IMR-90 (cell line): ENCODE results near the gene PNKD. TPM values are rescaled to one million over a fixed set of nuclear protein-coding genes. Genes with fewer than 3 reads are reported as not detected.

Experiments
- ATAC-seq: fragments of 200-7000 bp; cut with Tn5 transposase; 2 replicates; pipeline ENCODE4 v1.9.1; 2020; ENCODE audit warnings: low read depth, mild to moderate bottlenecking, moderate library complexity
- BruUV-seq: library from RNA; stranded (reverse); fragments of 400-500 nt; replicated peaks from 2 replicates; lab custom pipeline; 2021; lab: Mats Ljungman, UMichigan
- CTCF ChIA-PET: fragments of 300-600 bp; formaldehyde crosslinking; extraction: SDS; loops from one replicate; lab custom pipeline; 2021; ENCODE audit warnings: antibody characterized with exemption; lab: Yijun Ruan, JAX
- POLR2A ChIA-PET: fragments of 300-600 bp; sonication (Branson Sonifier 250); formaldehyde crosslinking; loops from one replicate; lab custom pipeline; 2022; ENCODE audit warnings: antibody characterized with exemption; ENCODE audit not compliant: unreplicated experiment; lab: Charles Lee
- DNase-seq: peaks from one replicate; pipeline ENCODE4 v3.0.0; 2013
- H2AFZ ChIP-seq: replicated peaks from 2 replicates; pipeline ENCODE3; 2013; ENCODE audit warnings: low read length, mild to moderate bottlenecking; ENCODE audit not compliant: poor library complexity
- H2AK5ac ChIP-seq: 2 replicates; pipeline ENCODE4 v1.6.1; 2013; ENCODE audit warnings: low read depth, low read length, inconsistent platforms
- H2AK9ac ChIP-seq: replicated peaks from 2 replicates; pipeline ENCODE3; 2013; ENCODE audit warnings: mild to moderate bottlenecking, low read depth, low read length, moderate library complexity; ENCODE audit not compliant: poor library complexity
- H2BK120ac ChIP-seq: 2 replicates; pipeline ENCODE4 v1.6.1; 2013; ENCODE audit warnings: low read depth, low read length, inconsistent platforms
- H2BK15ac ChIP-seq: 3 replicates; pipeline ENCODE4 v1.6.1; 2013; ENCODE audit warnings: low read depth, low read length, inconsistent platforms
- H2BK20ac ChIP-seq: 2 replicates; pipeline ENCODE4 v1.6.1; 2013; ENCODE audit warnings: low read depth, mild to moderate bottlenecking, inconsistent platforms, low read length, moderate library complexity
- H2BK5ac ChIP-seq: 2 replicates; pipeline ENCODE4 v1.6.1; 2013; ENCODE audit warnings: mild to moderate bottlenecking, low read depth, low read length, inconsistent platforms; ENCODE audit not compliant: poor library complexity, severe bottlenecking
- H3K14ac ChIP-seq: replicated peaks from 2 replicates; pipeline ENCODE4 v1.6.1; 2013; ENCODE audit warnings: low read depth, low read length, inconsistent platforms
- H3K18ac ChIP-seq: 2 replicates; pipeline ENCODE4 v1.6.1; 2013; ENCODE audit warnings: low read depth, low read length, control low read depth
- H3K23ac ChIP-seq: 2 replicates; pipeline ENCODE4 v1.6.1; 2013; ENCODE audit warnings: low read depth, low read length, inconsistent platforms
- H3K27ac ChIP-seq: 2 replicates; pipeline ENCODE4 v1.5.1; 2013; ENCODE audit warnings: mild to moderate bottlenecking, control low read depth, low read length; ENCODE audit not compliant: insufficient read depth
- H3K27me3 ChIP-seq: 2 replicates; pipeline ENCODE4 v1.6.1; 2013; ENCODE audit warnings: low read length; ENCODE audit not compliant: control insufficient read depth, insufficient read depth
- H3K36me3 ChIP-seq: 2 replicates; pipeline ENCODE4 v1.6.1; 2013; ENCODE audit warnings: low read length, mixed read lengths; ENCODE audit not compliant: control insufficient read depth, insufficient read depth
- H3K4ac ChIP-seq: 2 replicates; pipeline ENCODE4 v1.6.1; 2013; ENCODE audit warnings: low read depth, low read length, inconsistent platforms
- H3K4me1 ChIP-seq: 2 replicates; pipeline ENCODE4 v1.6.1; 2013; ENCODE audit warnings: low read length, mixed read lengths; ENCODE audit not compliant: control insufficient read depth, insufficient read depth
- H3K4me2 ChIP-seq: 2 replicates; pipeline ENCODE4 v1.6.1; 2013; ENCODE audit warnings: low read depth, mild to moderate bottlenecking, control low read depth, low read length, moderate library complexity
- H3K4me3 ChIP-seq: 2 replicates; pipeline ENCODE4 v1.5.1; 2013; ENCODE audit warnings: low read depth, mild to moderate bottlenecking, control low read depth, low read length, moderate library complexity; ENCODE audit not compliant: insufficient read depth
- H3K56ac ChIP-seq: 2 replicates; pipeline ENCODE4 v1.6.1; 2013; ENCODE audit warnings: low read length, inconsistent platforms; ENCODE audit not compliant: insufficient read depth; ENCODE audit errors: extremely low read depth
- H3K79me1 ChIP-seq, 2 experiments: 2 replicates each; pipeline ENCODE4 v1.6.1; 2013; ENCODE audit warnings: low read length in 2 of 2, inconsistent platforms in 1 of 2, low read depth in 1 of 2
- H3K9ac ChIP-seq: 2 replicates; pipeline ENCODE4 v1.6.1; 2013; ENCODE audit warnings: low read depth, low read length, control low read depth
- H3K9me1 ChIP-seq: 2 replicates; pipeline ENCODE4 v1.6.1; 2013; ENCODE audit warnings: low read length, inconsistent platforms; ENCODE audit not compliant: insufficient read depth
- H3K9me3 ChIP-seq: 2 replicates; pipeline ENCODE4 v1.6.1; 2013; ENCODE audit warnings: low read length; ENCODE audit not compliant: control insufficient read depth, insufficient read depth
- H4K20me1 ChIP-seq: 2 replicates; pipeline ENCODE4 v1.6.1; 2013; ENCODE audit warnings: low read length, inconsistent platforms; ENCODE audit not compliant: insufficient read depth
- H4K5ac ChIP-seq: 2 replicates; pipeline ENCODE4 v1.6.1; 2013; ENCODE audit warnings: mild to moderate bottlenecking, low read depth, low read length, control low read depth
- H4K8ac ChIP-seq, 2 experiments: 2 replicates each; pipeline ENCODE4 v1.6.1; 2013; ENCODE audit warnings: low read depth in 2 of 2, low read length in 2 of 2, control low read depth in 1 of 2, inconsistent platforms in 1 of 2
- H4K91ac ChIP-seq: 2 replicates; pipeline ENCODE4 v1.6.1; 2013; ENCODE audit warnings: low read depth, low read length, inconsistent platforms; ENCODE audit not compliant: insufficient read depth
- CEBPB ChIP-seq: IDR thresholded peaks from 2 replicates; pipeline ENCODE4 v1.6.1; 2012; ENCODE audit warnings: low read depth, low read length, improper control_type of control experiment
- CTCF ChIP-seq: conservative IDR thresholded peaks from 2 replicates; pipeline ENCODE4 v1.5.1; 2012; ENCODE audit warnings: mild to moderate bottlenecking, low read depth, low read length, improper control_type of control experiment
- WGBS, 2 experiments: methylation state at CpG; one replicate each; pipeline versions ENCODE4 v1.1.5 to v1.1.7; 2013; ENCODE audit warnings: missing lambda C conversion rate in 2 of 2; ENCODE audit not compliant: insufficient read length in 1 of 2; ENCODE audit errors: extremely low coverage in 2 of 2; 5-methylcytosine and 5-hydroxymethylcytosine counted together
- dilution Hi-C: fragments of 300-500 bp; cut with HindIII; formaldehyde crosslinking; loops from one replicate; pipeline ENCODE4 v1.14.3; 2018; ENCODE audit warnings: low sequenced_read_pairs; ENCODE audit not compliant: unreplicated experiment
- in situ Hi-C: fragments of 300-500 bp; cut with MboI; formaldehyde crosslinking; loops from 3 replicates; pipeline ENCODE4 v1.14.3; 2019; ENCODE audit warnings: low sequenced_read_pairs, inconsistent platforms, mixed read lengths
- intact Hi-C: fragments of 100-400 bp; cut with micrococcal nuclease; formaldehyde crosslinking; loops from 2 replicates; pipeline ENCODE4 v1.10.0; 2022
- polyA plus RNA-seq, 3 experiments: library from polyadenylated mRNA; depleted of rRNA; stranded (reverse); fragments of >200 nt; gene quantifications; 2 replicates each; pipeline ENCODE4 v1.2.3, GENCODE V29; 2012; ENCODE audit warnings: low replicate concordance in 1 of 3
- total RNA-seq: library from RNA; depleted of rRNA; stranded (reverse); fragments of >200 nt; gene quantifications from 2 replicates; pipeline ENCODE4 v1.2.3, GENCODE V29; 2012

The PNKD gene
- total and polyA plus RNA-seq, 2 of the 4 experiments (the other 2 are of a cell fraction): 19.2 to 68.5 TPM

DNA sequence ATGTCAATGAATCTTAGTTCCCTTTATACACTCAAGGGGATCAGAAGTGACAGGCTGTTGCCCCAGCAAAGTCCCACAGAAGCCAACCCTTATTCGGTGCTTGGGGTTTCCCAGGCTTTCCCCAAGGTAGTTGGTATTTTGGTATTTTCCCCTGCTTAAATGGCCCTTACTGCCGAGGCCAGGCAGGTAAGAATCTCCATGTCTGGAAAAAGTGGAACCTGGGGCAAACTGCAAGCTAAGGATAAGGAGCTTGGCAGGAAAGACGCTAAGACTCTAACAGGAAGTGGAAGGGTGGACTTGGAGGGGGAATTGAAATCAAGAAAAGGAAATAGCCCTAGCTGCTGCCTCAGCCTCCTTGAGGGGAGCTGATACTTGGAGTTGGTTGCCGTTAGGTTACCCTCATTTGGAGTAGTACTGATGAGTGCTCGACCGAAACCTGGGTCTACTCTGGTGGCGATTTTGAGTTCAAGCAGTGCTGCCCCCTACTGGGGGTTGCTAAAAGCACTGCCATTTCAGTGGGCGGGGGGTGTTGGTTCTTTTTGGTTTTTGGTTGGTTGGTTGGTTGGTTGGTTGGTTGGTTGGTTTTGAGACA lies 12.8 kb upstream of the PNKD start:
- no peak overlapping the region for H3K9ac ChIP-seq
- CTCF ChIA-PET: interaction anchor here (0.6 kb wide), 1 partner anchor 13 kb away, joined by 3 read pairs; the partner anchor contains the start of genes AAMP and PNKD
- no peak overlapping the region for H3K4me3 ChIP-seq
- peaks cover 15% of the 10 kb centered on the region for H4K20me1 ChIP-seq
- no peak overlapping the region for H3K4me2 ChIP-seq
- H2BK20ac ChIP-seq: no peak overlapping the region
- ATAC-seq: no peak
- no peak overlapping the region for H2AFZ ChIP-seq
- 88% methylated on average over 1 of the region's 8 CpGs; no CpG with 5 or more reads in 1 of the 2 experiments for whole genome bisulfite sequencing, 2 experiments
- H3K23ac ChIP-seq: no peak overlapping the region
- intact Hi-C loops (loop anchor here (5.0 kb wide), 1 partner anchor 70 kb away; no protein-coding TSS in a partner anchor), dilution Hi-C loops (no loop called here), in situ Hi-C loops (no loop called here)
- H3K14ac ChIP-seq: no peak overlapping the region
- peaks cover 9 to 16% of the 10 kb centered on the region in 2 experiments; a peak in 3 of 4 replicates for H3K79me1 ChIP-seq
- peaks cover 14% of the 10 kb centered on the region for H3K4me1 ChIP-seq
- H2AK9ac ChIP-seq: no peak overlapping the region
- POLR2A ChIA-PET: no interaction called here
- no peak overlapping the region for H4K5ac ChIP-seq
- H2BK15ac ChIP-seq: no peak overlapping the region
- H3K18ac ChIP-seq: no peak overlapping the region
- no peak overlapping the region for H4K91ac ChIP-seq
- H2BK120ac ChIP-seq: no peak overlapping the region
- H3K27ac ChIP-seq: no peak overlapping the region
- H2BK5ac ChIP-seq: no peak overlapping the region
- TF ChIP-seq CEBPB (no peak), CTCF (peak; percentile 51)
- BruUV-seq: no TSS peak
- H3K9me3 ChIP-seq: no peaks in the 10 kb centered on the region
- H3K27me3 ChIP-seq: no peaks in the 10 kb centered on the region
- no peak overlapping the region for H3K4ac ChIP-seq
- H2AK5ac ChIP-seq: no peak overlapping the region
- H3K9me1 ChIP-seq: no peaks in the 10 kb centered on the region; the same call in 1 of the 2 replicates
- peaks cover 29% of the 10 kb centered on the region for H3K36me3 ChIP-seq
- no peak for DNase-seq
- H3K56ac ChIP-seq: no peak overlapping the region
- no peak overlapping the region for H4K8ac ChIP-seq
